Esophagus muscularis mucosa (tissue), 4 donors: ENCODE data around the gene ATG2B. TPM values are rescaled to one million over a fixed set of nuclear protein-coding genes. Genes with fewer than 3 reads are reported as not detected.

Experiments
- DNase-seq: peaks from one replicate; pipeline ENCODE4 v3.0.0-alpha.2; 2017; ENCODE audit errors: extremely low spot score
- H3K27ac ChIP-seq, 4 donors: fragments of 200-600 bp; sonication (generic); replicated peaks in 1 of 4; 1 replicate in 3 of 4; 2 replicates in 1 of 4; pipeline ENCODE4 v1.5.1; 2016 to 2019; ENCODE audit warnings: mild to moderate bottlenecking in 1 of 4
- H3K27me3 ChIP-seq, 4 donors: fragments of 200-600 bp; sonication (generic); one replicate each; pipeline versions ENCODE4 v1.5.1 to v1.6.0; 2016 to 2019
- H3K36me3 ChIP-seq, 4 donors: fragments of 200-600 bp; sonication (generic); one replicate each; pipeline ENCODE4 v1.5.1; 2016 to 2019
- H3K4me1 ChIP-seq, 4 donors: fragments of 200-600 bp; sonication (generic); one replicate each; pipeline ENCODE4 v1.5.1; 2016 to 2019
- H3K4me3 ChIP-seq, 4 donors: fragments of 200-600 bp; sonication (generic); 1 replicate in 2 of 4; 2 replicates in 2 of 4; pipeline ENCODE4 v1.5.1; 2016 to 2019; ENCODE audit warnings: mild to moderate bottlenecking in 4 of 4, moderate library complexity in 1 of 4
- H3K9me3 ChIP-seq, 4 donors: fragments of 200-600 bp; sonication (generic); 1 replicate in 3 of 4; 2 replicates in 1 of 4; pipeline ENCODE4 v1.5.1; 2016 to 2019
- CTCF ChIP-seq, 3 experiments: fragments of 200-600 bp in 2 of 3; fragments of 450-650 bp in 1 of 3; sonication (generic) in 2 of 3; IDR thresholded peaks; one replicate each; pipeline ENCODE4 v1.5.1; 2017 to 2019; ENCODE audit warnings: antibody characterized with exemption in 3 of 3, mild to moderate bottlenecking in 2 of 3, moderate library complexity in 1 of 3
- EP300 ChIP-seq: sonication (generic); formaldehyde crosslinking; IDR thresholded peaks from one replicate; pipeline ENCODE4 v1.6.1; 2017; ENCODE audit warnings: antibody characterized with exemption
- POLR2A ChIP-seq: fragments of 450-650 bp; IDR thresholded peaks from one replicate; pipeline ENCODE4 v1.6.1; 2017; ENCODE audit warnings: antibody characterized with exemption, moderate library complexity, mild to moderate bottlenecking, low read depth
- POLR2AphosphoS5 ChIP-seq, 2 donors: sonication (generic); formaldehyde crosslinking; IDR thresholded peaks; one replicate each; pipeline ENCODE4 v1.6.1; 2017; ENCODE audit warnings: antibody characterized with exemption in 2 of 2
- WGBS: methylation state at CpG from one replicate; pipeline ENCODE4 v1.1.5; 2018; 5-methylcytosine and 5-hydroxymethylcytosine counted together
- intact Hi-C: fragments of 100-400 bp; cut with DNase I; formaldehyde crosslinking; loops from one replicate; pipeline ENCODE4 v1.15.1; 2023
- total RNA-seq, 4 donors: library from RNA; depleted of rRNA; stranded (reverse); fragments of >200 nt; gene quantifications; one replicate each; pipeline versions ENCODE4 v1.1.0 to v1.2.1, GENCODE V29; 2016

ATG2B gene
- total RNA-seq, 4 donors from 2014 or later: 18.2 to 26.6 (median 23.1) TPM

- 0% methylated on average over 9 of the region's 79 CpGs for WGBS
- peak overlapping the region; percentile 63 to 81 (median 74) for H3K27ac ChIP-seq
Measured at GRCh38 chr14:96391293-96392118, 28.4 kb upstream of the ATG2B start.

GRCh38 chr14:96390965-96391292 lies 27.8 kb upstream of the ATG2B start:
- Histone ChIP-seq H3K4me1 (peaks cover 14 to 19% (median 16%) of the 10 kb centered on the region in 4 donors), H3K9me3 (no peaks in the 10 kb centered on the region), H3K36me3 (peaks cover 0 to 15% (median 5%) of the 10 kb centered on the region in 4 donors), H3K27me3 (peaks cover 0 to 3% (median 0%) of the 10 kb centered on the region in 4 donors), H3K27ac (peak overlapping the region; percentile 63 to 81 (median 74)), H3K4me3 (peak overlapping the region; percentile 68 to 89 (median 74))
- 21% methylated on average over 3 of the region's 13 CpGs for WGBS
- intact Hi-C loops: loop anchor here (2.0 kb wide), 1 partner anchor 28 kb away; the partner anchor contains the start of genes ATG2B and GSKIP
- TF ChIP-seq EP300 (no peak), CTCF (IDR thresholded peaks at IDR 0.05) (no peak), POLR2A (no peak), POLR2AphosphoS5 (IDR thresholded peaks at IDR 0.05) (no peak)
- no peak for DNase-seq

More at GRCh38 chr14:96391293-96392118, 28.4 kb upstream of the ATG2B start:
- TF ChIP-seq POLR2A (no peak), POLR2AphosphoS5 (IDR thresholded peaks at IDR 0.05) (peak; percentile 43 to 51), CTCF (IDR thresholded peaks at IDR 0.05) (peak in 1 of 3 experiments; percentile 7)
- intact Hi-C loops: loop anchor here (2.0 kb wide), 1 partner anchor 29 kb away; the partner anchor contains the start of genes ATG2B and GSKIP
- DNase-seq: peak; percentile 99
- peak overlapping the region; percentile 68 to 89 (median 74) for H3K4me3 ChIP-seq
- peaks cover 0 to 10% (median under 1%) of the 10 kb centered on the region in 4 donors for H3K36me3 ChIP-seq
- peaks cover 14 to 19% (median 16%) of the 10 kb centered on the region in 4 donors for H3K4me1 ChIP-seq
- peaks cover 0 to 3% (median 0%) of the 10 kb centered on the region in 4 donors for H3K27me3 ChIP-seq
- H3K9me3 ChIP-seq: no peaks in the 10 kb centered on the region

- DNase-seq: no peak
- intact Hi-C loops: no loop called here
- H3K27ac ChIP-seq: no peak overlapping the region
- no peaks in the 10 kb centered on the region for H3K9me3 ChIP-seq
- H3K4me1 ChIP-seq: no peaks in the 10 kb centered on the region
- TF ChIP-seq CTCF (IDR thresholded peaks at IDR 0.05): no peak
- no peak for TF ChIP-seq POLR2A
- TF ChIP-seq POLR2AphosphoS5 (IDR thresholded peaks at IDR 0.05): no peak
- whole genome bisulfite sequencing: 83% methylated on average over 3 of the region's 3 CpGs
- H3K27me3 ChIP-seq: no peaks in the 10 kb centered on the region
- peaks cover 8 to 53% (median 20%) of the 10 kb centered on the region in 4 donors for H3K36me3 ChIP-seq
- H3K4me3 ChIP-seq: no peak overlapping the region
Measured at GRCh38 chr14:96385385-96385784, 22.2 kb upstream of the ATG2B start.

GRCh38 chr14:96384740-96385139 lies 21.6 kb upstream of the ATG2B start:
- no peaks in the 10 kb centered on the region for H3K4me1 ChIP-seq
- 83% methylated on average over 1 of the region's 1 CpG for whole genome bisulfite sequencing

More at GRCh38 chr14:96384740-96385139, 21.6 kb upstream of the ATG2B start:
- no peak for TF ChIP-seq EP300
- no peak for TF ChIP-seq POLR2AphosphoS5 (IDR thresholded peaks at IDR 0.05)
- no peak for TF ChIP-seq CTCF (IDR thresholded peaks at IDR 0.05)
- no peak for TF ChIP-seq POLR2A
- Histone ChIP-seq H3K27me3 (no peaks in the 10 kb centered on the region), H3K9me3 (no peaks in the 10 kb centered on the region), H3K27ac (no peak overlapping the region), H3K36me3 (peaks cover 8 to 53% (median 20%) of the 10 kb centered on the region in 4 donors), H3K4me3 (no peak overlapping the region)
- intact Hi-C loops: no loop called here
- DNase-seq: no peak
